H9 (cell line): ENCODE results near the gene SEC61B. TPM values are rescaled to one million over a fixed set of nuclear protein-coding genes. Genes with fewer than 3 reads are reported as not detected.

ENCODE experiments used
- DNase-seq: peaks from one replicate; pipeline ENCODE4 v3.0.0-alpha.2; 2017
- H2AFZ ChIP-seq: one replicate; pipeline ENCODE4 v1.6.1; 2013; ENCODE audit warnings: mild to moderate bottlenecking, low read length, control low read depth, moderate library complexity
- H2AK5ac ChIP-seq: 2 replicates; pipeline ENCODE4 v1.6.1; 2013; ENCODE audit warnings: low read length, control low read depth, mixed read lengths; ENCODE audit not compliant: insufficient read length
- H2BK120ac ChIP-seq: one replicate; pipeline ENCODE4 v1.6.1; 2013; ENCODE audit warnings: low read depth, mild to moderate bottlenecking, low read length, control low read depth, inconsistent platforms; ENCODE audit not compliant: poor library complexity, severe bottlenecking
- H2BK12ac ChIP-seq: 2 replicates; pipeline ENCODE4 v1.6.1; 2013; ENCODE audit warnings: low read length, control low read depth, mixed read lengths, low read depth; ENCODE audit not compliant: insufficient read length
- H2BK15ac ChIP-seq: 2 replicates; pipeline ENCODE4 v1.6.1; 2013; ENCODE audit warnings: low read depth, low read length, control low read depth
- H2BK20ac ChIP-seq: one replicate; pipeline ENCODE4 v1.6.1; 2013; ENCODE audit warnings: low read depth, mild to moderate bottlenecking, low read length, control low read depth, inconsistent platforms; ENCODE audit not compliant: poor library complexity, severe bottlenecking
- H2BK5ac ChIP-seq: 2 replicates; pipeline ENCODE4 v1.6.1; 2013; ENCODE audit warnings: low read length, control low read depth, mixed read lengths; ENCODE audit not compliant: insufficient read length
- H3K14ac ChIP-seq: 2 replicates; pipeline ENCODE4 v1.6.1; 2013; ENCODE audit warnings: low read length, control low read depth; ENCODE audit not compliant: insufficient read depth
- H3K18ac ChIP-seq: 2 replicates; pipeline ENCODE4 v1.6.1; 2013; ENCODE audit warnings: low read depth, mild to moderate bottlenecking, mixed read lengths, low read length, control low read depth; ENCODE audit not compliant: insufficient read length
- H3K23ac ChIP-seq: 2 replicates; pipeline ENCODE4 v1.6.1; 2013; ENCODE audit warnings: low read length, control low read depth, mixed read lengths, low read depth; ENCODE audit not compliant: insufficient read length
- H3K23me2 ChIP-seq: 2 replicates; pipeline ENCODE4 v1.6.1; 2013; ENCODE audit warnings: low read depth, mild to moderate bottlenecking, mixed read lengths, low read length, control low read depth; ENCODE audit not compliant: insufficient read length, poor library complexity, severe bottlenecking
- H3K27ac ChIP-seq: 2 replicates; pipeline ENCODE4 v1.5.1; 2013; ENCODE audit warnings: low read length, control low read depth, mixed read lengths, low read depth; ENCODE audit not compliant: insufficient read length
- H3K27me3 ChIP-seq: 2 replicates; pipeline ENCODE4 v1.6.1; 2013; ENCODE audit warnings: low read length, control low read depth, inconsistent platforms; ENCODE audit not compliant: insufficient read depth
- H3K4ac ChIP-seq: 2 replicates; pipeline ENCODE4 v1.6.1; 2013; ENCODE audit warnings: low read depth, mild to moderate bottlenecking, control low read depth, inconsistent platforms, low read length, moderate library complexity
- H3K4me1 ChIP-seq: 2 replicates; pipeline ENCODE4 v1.6.1; 2013; ENCODE audit warnings: low read length, control low read depth, inconsistent platforms; ENCODE audit not compliant: insufficient read depth
- H3K4me2 ChIP-seq: 2 replicates; pipeline ENCODE4 v1.6.1; 2013; ENCODE audit warnings: low read length, control low read depth, mixed read lengths; ENCODE audit not compliant: insufficient read length, insufficient read depth
- H3K56ac ChIP-seq: 2 replicates; pipeline ENCODE4 v1.6.1; 2013; ENCODE audit warnings: low read depth, mild to moderate bottlenecking, mixed read lengths, low read length, control low read depth; ENCODE audit not compliant: insufficient read length
- H3K79me1 ChIP-seq: 2 replicates; pipeline ENCODE4 v1.6.1; 2013; ENCODE audit warnings: low read depth, mild to moderate bottlenecking, moderate library complexity, low read length, control low read depth, inconsistent platforms; ENCODE audit not compliant: insufficient read depth, poor library complexity, severe bottlenecking
- H3K79me2 ChIP-seq: 2 replicates; pipeline ENCODE4 v1.6.1; 2013; ENCODE audit warnings: low read length, control low read depth, inconsistent platforms; ENCODE audit not compliant: insufficient read depth
- H3K9ac ChIP-seq: 2 replicates; pipeline ENCODE4 v1.6.1; 2013; ENCODE audit warnings: low read length, control low read depth, mixed read lengths; ENCODE audit not compliant: insufficient read length; ENCODE audit errors: extremely low read depth
- H3K9me3 ChIP-seq: one replicate; pipeline ENCODE4 v1.6.1; 2013; ENCODE audit warnings: low read depth, low read length, inconsistent platforms; ENCODE audit not compliant: control insufficient read depth
- H3T11ph ChIP-seq: one replicate; pipeline ENCODE4 v1.6.1; 2013; ENCODE audit warnings: mild to moderate bottlenecking, low read length, control low read depth, inconsistent platforms
- H4K20me1 ChIP-seq: one replicate; pipeline ENCODE4 v1.6.1; 2013; ENCODE audit not compliant: control insufficient read depth, insufficient read length, insufficient read depth
- H4K5ac ChIP-seq: 2 replicates; pipeline ENCODE4 v1.6.1; 2013; ENCODE audit warnings: low read depth, mild to moderate bottlenecking, mixed read lengths, low read length, control low read depth; ENCODE audit not compliant: insufficient read length
- H4K8ac ChIP-seq: replicated peaks from 2 replicates; pipeline ENCODE4 v1.6.1; 2013; ENCODE audit warnings: low read length, control low read depth, mixed read lengths, low read depth; ENCODE audit not compliant: insufficient read length
- H4K91ac ChIP-seq: 2 replicates; pipeline ENCODE4 v1.6.1; 2013; ENCODE audit warnings: low read depth, mild to moderate bottlenecking, moderate library complexity, mixed read lengths, low read length, control low read depth; ENCODE audit not compliant: insufficient read length
- H3K27ac Mint-ChIP-seq, 3 experiments: 2 replicates in 2 of 3; 3 replicates in 1 of 3; pipeline ENCODE4 v1.8.0; 2020 to 2021; ENCODE audit warnings: mixed read lengths in 3 of 3, mild to moderate bottlenecking in 1 of 3, moderate library complexity in 1 of 3
- H3K27me3 Mint-ChIP-seq: 2 replicates; pipeline ENCODE4 v1.8.0; 2021; ENCODE audit warnings: low read depth, mild to moderate bottlenecking, moderate library complexity, mixed read lengths
- H3K36me3 Mint-ChIP-seq, 3 experiments: 2 replicates in 2 of 3; 3 replicates in 1 of 3; pipeline ENCODE4 v1.8.0; 2020 to 2021; ENCODE audit warnings: low read depth in 3 of 3, mixed read lengths in 3 of 3; ENCODE audit not compliant: insufficient read depth in 1 of 3
- H3K4me1 Mint-ChIP-seq, 2 experiments: 2 replicates each; pipeline ENCODE4 v1.8.0; 2020; ENCODE audit warnings: mixed read lengths in 2 of 2
- H3K4me3 Mint-ChIP-seq, 2 experiments: 2 replicates in 1 of 2; 3 replicates in 1 of 2; pipeline ENCODE4 v1.8.0; 2020 to 2021; ENCODE audit warnings: mild to moderate bottlenecking in 2 of 2, mixed read lengths in 2 of 2, moderate library complexity in 1 of 2
- H3K9me3 Mint-ChIP-seq, 2 experiments: 2 replicates in 1 of 2; 3 replicates in 1 of 2; pipeline ENCODE4 v1.8.0; 2020; ENCODE audit warnings: mild to moderate bottlenecking in 2 of 2, mixed read lengths in 2 of 2, moderate library complexity in 1 of 2
- CTCF ChIP-seq: fragments of 200-600 bp; sonication (generic); conservative IDR thresholded peaks from 3 replicates; pipeline ENCODE4 v1.8.0; 2021; ENCODE audit warnings: antibody characterized with exemption, mild to moderate bottlenecking
- WGBS: extraction: QIAGEN DNeasy Blood & Tissue Kit; methylation state at CpG from one replicate; pipeline ENCODE4 v1.1.7; 2013; ENCODE audit warnings: missing lambda C conversion rate, low lambda C conversion rate, mixed read lengths; ENCODE audit not compliant: insufficient read length; ENCODE audit errors: extremely low coverage; 5-methylcytosine and 5-hydroxymethylcytosine counted together
- total RNA-seq: library from RNA; stranded (reverse); gene quantifications from 2 replicates; pipeline ENCODE4 v1.2.1, GENCODE V29; 2021

SEC61B gene
- total RNA-seq, 1 experiment from 2014 or later: 142 TPM

DNA sequence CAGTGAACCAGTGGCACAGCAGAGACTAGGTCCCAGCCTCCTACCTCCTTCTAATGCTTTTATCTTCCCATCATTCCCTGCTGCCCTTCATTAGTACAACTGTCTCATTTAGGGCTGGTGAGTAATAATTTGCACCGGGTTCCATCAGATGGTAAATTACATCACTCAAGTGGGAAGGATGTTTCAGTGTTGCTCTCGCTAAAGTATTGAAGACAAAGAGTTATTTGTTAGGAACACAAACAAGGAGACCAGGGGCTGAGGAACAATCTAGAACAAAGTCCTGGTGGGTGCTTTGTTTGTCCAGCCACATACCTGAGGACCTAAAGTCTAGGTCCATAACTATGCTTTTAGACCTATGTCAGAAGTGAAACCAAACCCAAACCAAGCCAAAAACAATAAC, 52.4 kb downstream of the SEC61B start:
- no peak overlapping the region for H3K27ac ChIP-seq
- H3K9me3 ChIP-seq: no peaks in the 10 kb centered on the region
- H2AK5ac ChIP-seq: no peak overlapping the region
- H3K27ac Mint-ChIP-seq: no peak overlapping the region
- no peaks in the 10 kb centered on the region for H3K27me3 ChIP-seq
- no peak overlapping the region for H3T11ph ChIP-seq
- no peak overlapping the region for H2BK20ac ChIP-seq
- no peaks in the 10 kb centered on the region; a peak in 1 of 7 replicates for H3K36me3 Mint-ChIP-seq
- H4K5ac ChIP-seq: no peak overlapping the region
- no peaks in the 10 kb centered on the region for H3K79me1 ChIP-seq
- H3K4me3 Mint-ChIP-seq: no peak overlapping the region
- peaks cover 5% of the 10 kb centered on the region in 2 experiments; a peak in 3 of 4 replicates for H3K4me1 Mint-ChIP-seq
- H2BK120ac ChIP-seq: no peak overlapping the region
- no peaks in the 10 kb centered on the region for H3K23me2 ChIP-seq
- WGBS: no CpG with 5 or more reads among the region's 2 CpGs
- peaks cover 0 to 6% of the 10 kb centered on the region in 2 experiments; a peak in 1 of 5 replicates for H3K9me3 Mint-ChIP-seq
- H4K8ac ChIP-seq: no peak overlapping the region
- H3K27me3 Mint-ChIP-seq: no peaks in the 10 kb centered on the region
- DNase-seq: no peak
- H3K4me2 ChIP-seq: no peak overlapping the region
- no peaks in the 10 kb centered on the region for H3K79me2 ChIP-seq
- no peak overlapping the region for H2BK5ac ChIP-seq
- TF ChIP-seq CTCF: no peak
- H3K56ac ChIP-seq: no peak overlapping the region
- H3K18ac ChIP-seq: no peak overlapping the region
- no peak overlapping the region for H2BK15ac ChIP-seq
- no peak overlapping the region for H3K14ac ChIP-seq
- no peak overlapping the region for H3K23ac ChIP-seq
- no peak overlapping the region for H3K4ac ChIP-seq
- no peaks in the 10 kb centered on the region for H4K20me1 ChIP-seq
- no peak overlapping the region for H3K9ac ChIP-seq
- no peak overlapping the region for H2AFZ ChIP-seq
- no peak overlapping the region for H4K91ac ChIP-seq
- H2BK12ac ChIP-seq: no peak overlapping the region
- H3K4me1 ChIP-seq: no peaks in the 10 kb centered on the region

Other genes starting within 250 kb of the SEC61B start
- gene TGFBR1, start 117.2 kb upstream of the SEC61B start, total RNA-seq: 48.6 and 59.3 TPM in 2 replicates
- gene ALG2, start 340 bp upstream of the SEC61B start, total RNA-seq: 30.1 and 32.8 TPM in 2 replicates